Astrocyte of the cerebellum (primary cell): ENCODE measurements around the gene ZBTB24.

ENCODE experiments used
- DNase-seq: peaks from one replicate; pipeline ENCODE4 v3.0.0-alpha.2; 2011; ENCODE audit warnings: low read depth
- H3K4me3 ChIP-seq: 2 replicates; pipeline ENCODE4 v1.5.1; 2011; ENCODE audit warnings: mild to moderate bottlenecking, low read depth, low read length, moderate library complexity
- CTCF ChIP-seq: IDR thresholded peaks from 2 replicates; pipeline ENCODE4 v1.5.1; 2012; ENCODE audit warnings: low read length, low read depth, moderate library complexity, mild to moderate bottlenecking; ENCODE audit errors: missing control alignments
- in situ Hi-C: cut with HindIII; loops from 2 replicates; pipeline ENCODE4 v1.10.0; 2017; ENCODE audit warnings: low sequenced_read_pairs

The ZBTB24 gene

GRCh38 chr6:109442393-109442924 lies 40.6 kb downstream of the ZBTB24 start:
- no peak for TF ChIP-seq CTCF
- DNase-seq = no peak
- no peak overlapping the region for H3K4me3 ChIP-seq
- in situ Hi-C loops = no loop called here

GRCh38 chr6:109441069-109441816 lies 41.8 kb downstream of the ZBTB24 start:
- in situ Hi-C loops = no loop called here
- peak overlapping the region; percentile 86 for H3K4me3 ChIP-seq
- no peak for DNase-seq
- TF ChIP-seq CTCF = peak; percentile 49

- peak; percentile 9 for TF ChIP-seq CTCF
- in situ Hi-C loops = no loop called here
- DNase-seq = peak; percentile 68
- peak within 1 kb of the TSS; percentile 86 for H3K4me3 ChIP-seq
These were observed 42.5 kb downstream of the ZBTB24 start, which contains the start of the genes PPIL6 and SMPD2 for GRCh38 chr6:109440331-109441068. PPIL6 (minus strand) TSS chr6:109440628; CDS start chr6:109440590, 38 bp downstream. SMPD2 (plus strand) TSS chr6:109440724; CDS start chr6:109441122, 398 bp downstream.

GRCh38 chr6:109436041-109436440 lies 47.0 kb downstream of the ZBTB24 start:
- TF ChIP-seq CTCF = no peak
- no peak overlapping the region for H3K4me3 ChIP-seq
- in situ Hi-C loops = no loop called here
- DNase-seq = no peak

GRCh38 chr6:109434456-109434855 lies 48.6 kb downstream of the ZBTB24 start:
- in situ Hi-C loops = no loop called here
- TF ChIP-seq CTCF = no peak
- no peak for DNase-seq

GRCh38 chr6:109429496-109429895 lies 53.5 kb downstream of the ZBTB24 start:
- no peak overlapping the region for H3K4me3 ChIP-seq
- in situ Hi-C loops = no loop called here
- no peak for TF ChIP-seq CTCF
- no peak for DNase-seq

More at GRCh38 chr6:109434456-109434855, 48.6 kb downstream of the ZBTB24 start:
- H3K4me3 ChIP-seq = no peak overlapping the region
